NCI-H82 treated with DMSO at 0.1 percent for 48 hours (cell line): ENCODE data around the gene ZNF366.
A peak's percentile ranks its signal among the peaks of the same experiment; 100 is the strongest.

Experiments
- DNase-seq: peaks from one replicate; lab custom pipeline; 2025; ENCODE audit not compliant: unreplicated experiment; lab: John Stamatoyannopoulos, UW

ZNF366 gene

DNA sequence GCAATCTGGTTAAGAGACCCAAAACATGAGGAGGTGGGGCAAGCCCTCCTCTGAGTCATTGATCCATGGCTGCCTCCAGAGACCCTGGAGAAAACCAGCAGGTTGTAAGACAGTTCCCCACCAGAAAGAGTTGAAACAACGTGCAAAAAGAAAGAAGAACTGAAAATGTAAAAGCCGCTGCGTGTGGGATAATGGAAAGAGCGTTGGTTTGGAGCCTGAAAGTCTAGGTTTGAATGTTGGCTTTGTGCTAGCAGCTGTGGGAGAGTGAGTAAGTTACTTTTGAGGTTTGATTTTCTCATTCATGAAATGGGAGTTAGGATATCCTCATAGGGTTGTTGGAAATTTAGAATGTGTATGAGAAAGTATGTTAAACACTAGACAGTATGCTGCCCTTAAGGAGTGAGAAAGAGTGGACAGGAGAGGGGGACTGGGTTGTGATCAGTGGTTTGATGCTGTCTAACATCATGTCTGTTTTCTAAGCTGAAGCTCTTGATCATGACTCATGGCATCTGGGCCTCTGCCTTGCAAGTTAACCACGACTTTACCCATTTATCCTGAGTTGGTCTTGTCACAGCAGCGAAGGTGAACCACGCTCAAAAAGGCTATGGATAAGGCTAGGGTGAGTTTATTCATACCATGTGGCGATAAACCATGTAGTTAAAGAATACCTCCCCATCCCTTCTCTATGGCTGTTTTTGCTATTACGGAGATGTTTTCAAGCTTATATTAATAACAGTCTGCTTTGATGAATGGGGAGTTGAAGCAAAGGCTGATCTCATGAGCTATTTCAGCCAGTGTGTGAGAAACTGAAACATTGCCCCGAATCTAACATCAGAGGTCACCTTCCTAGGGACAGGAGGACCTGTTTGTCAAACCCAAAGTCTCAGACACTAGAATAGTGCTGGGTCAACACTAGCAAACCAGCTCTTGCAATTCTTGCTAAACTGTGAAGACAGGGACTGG is 41.3 kb downstream of the ZNF366 start:
- DNase-seq = no peak

DNA sequence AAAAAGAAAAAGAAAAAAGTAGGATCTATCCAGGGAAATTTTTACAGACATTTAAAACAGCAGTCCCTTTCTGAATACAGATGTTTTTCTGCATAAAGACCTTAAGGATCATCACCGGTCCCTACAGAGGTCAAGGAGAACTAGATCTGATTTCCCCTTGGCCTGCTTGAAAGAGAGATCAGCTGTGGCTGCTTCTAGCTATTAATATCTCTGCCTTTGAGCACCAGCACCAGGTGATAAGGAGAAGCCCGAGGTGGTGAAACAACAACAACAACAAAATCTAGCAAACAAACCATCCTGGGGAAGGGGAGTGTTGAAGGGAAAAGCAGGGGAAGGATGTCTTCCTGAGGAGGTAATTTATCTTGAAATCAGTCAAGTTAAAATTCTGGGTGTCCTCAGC is 42.1 kb downstream of the ZNF366 start:
- no peak for DNase-seq

DNA sequence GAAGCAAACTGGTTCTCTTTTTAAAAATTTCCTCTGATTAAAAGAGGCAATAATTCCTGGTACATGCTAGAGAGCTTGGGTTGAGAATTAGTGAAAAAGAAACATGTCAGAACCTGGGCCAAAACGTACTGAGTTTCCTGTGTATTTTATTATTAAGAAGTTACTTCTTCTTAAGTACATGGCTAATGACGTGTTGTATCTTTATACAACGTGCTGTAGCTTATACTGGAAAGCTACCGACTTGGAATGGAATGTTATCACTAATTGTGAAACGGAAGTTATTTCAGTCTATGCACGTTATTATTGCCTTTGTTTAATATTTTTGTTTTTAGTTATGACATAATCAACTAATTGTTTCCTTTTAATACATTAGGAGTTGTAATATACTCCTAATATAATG is 43.1 kb downstream of the ZNF366 start:
- DNase-seq = no peak

DNA sequence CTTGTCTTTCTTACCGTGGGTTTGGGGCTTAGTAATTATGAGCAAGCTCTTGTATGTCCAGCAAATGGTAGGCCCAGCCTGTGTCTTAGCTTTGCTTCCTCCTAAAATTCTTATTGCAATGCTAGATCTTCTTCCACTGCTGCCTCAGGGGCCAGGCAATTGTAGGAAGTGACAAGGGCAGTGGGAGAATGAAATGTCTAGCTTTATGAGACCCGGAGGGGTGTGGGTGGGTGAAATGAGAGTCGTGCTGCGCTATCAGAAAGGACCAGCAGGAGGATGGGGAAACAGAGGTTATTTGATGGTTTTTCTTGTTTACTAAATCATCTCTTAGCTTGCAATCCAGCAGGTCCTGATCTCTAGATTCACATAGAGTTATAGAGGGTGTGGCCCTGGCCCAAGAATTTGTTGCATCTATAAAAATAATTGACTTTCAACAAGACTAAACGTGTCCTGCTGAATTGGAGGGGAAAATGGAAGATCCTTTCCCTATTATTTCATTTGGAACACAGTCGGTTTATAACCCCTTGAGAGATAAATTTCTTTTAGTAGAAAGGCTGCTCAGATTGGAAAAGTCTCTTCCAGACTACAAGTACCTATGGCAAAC is 43.7 kb downstream of the ZNF366 start:
- DNase-seq = no peak

DNA sequence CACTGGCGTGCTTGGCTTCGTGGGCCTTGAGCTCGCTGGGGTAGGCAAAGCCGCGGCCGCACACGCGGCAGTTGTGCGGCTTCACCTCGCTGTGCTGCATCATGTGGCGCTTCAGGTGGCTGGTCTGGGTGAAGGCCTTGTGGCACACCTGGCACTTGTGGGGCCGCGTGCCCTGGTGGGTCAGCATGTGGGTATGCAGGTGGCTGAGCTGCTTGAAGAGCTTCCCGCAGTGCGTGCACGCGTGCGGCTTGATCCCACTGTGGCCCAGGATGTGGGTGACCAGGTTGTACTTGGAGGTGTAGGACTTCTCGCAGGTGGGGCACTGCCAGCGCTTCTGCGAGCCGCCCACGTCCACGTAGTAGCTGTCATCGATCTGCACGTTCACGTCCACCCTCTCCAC is 46.8 kb downstream of the ZNF366 start:
- DNase-seq = no peak

DNA sequence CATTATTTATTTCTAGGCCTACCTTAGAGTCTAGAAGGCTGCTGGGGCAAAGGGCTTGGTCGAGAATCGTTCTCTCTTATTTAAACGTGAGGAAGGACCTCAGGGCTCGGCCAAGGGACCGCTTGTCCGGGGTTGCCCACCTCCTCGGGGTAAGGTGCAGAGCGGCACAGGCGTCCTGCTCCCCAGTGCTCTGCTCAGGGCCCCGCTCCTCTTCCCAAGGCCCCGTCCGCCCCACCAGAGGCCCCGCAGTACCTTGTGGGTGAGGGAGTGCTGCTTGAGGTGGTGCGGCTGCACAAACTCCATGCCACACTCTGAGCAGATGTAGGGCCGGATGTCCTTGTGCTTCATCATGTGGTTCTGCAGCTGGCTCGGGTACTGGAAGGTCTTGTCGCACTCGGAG is 47.3 kb downstream of the ZNF366 start:
- DNase-seq = no peak

DNA sequence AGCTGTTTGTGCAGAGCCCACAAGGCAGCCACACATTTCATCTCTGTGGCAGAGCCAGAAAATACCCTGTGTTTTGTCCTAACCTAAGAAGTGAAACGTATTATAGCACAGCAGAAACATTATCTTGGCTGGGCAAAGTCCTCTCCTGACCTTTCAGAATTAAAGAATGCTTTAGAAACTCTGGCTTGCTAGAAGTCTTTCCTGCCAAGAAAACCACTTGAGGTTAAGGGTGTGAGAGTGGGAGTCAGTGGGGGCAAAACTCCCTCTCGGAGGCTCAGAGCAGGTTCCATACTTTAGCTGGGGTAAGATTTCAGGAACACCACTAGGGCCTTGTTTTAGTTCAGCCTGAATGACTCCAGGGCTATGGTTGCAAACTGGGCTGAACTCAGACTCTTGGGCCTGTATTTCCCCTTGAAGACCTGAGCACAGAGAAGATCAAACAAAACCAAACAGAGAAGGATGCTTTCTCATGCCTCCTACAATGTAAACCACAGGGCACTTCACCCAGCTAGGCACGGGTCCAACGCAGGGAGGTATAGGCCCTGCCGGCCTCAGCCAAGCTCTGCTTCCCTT is 48.0 kb downstream of the ZNF366 start:
- no peak for DNase-seq

DNA sequence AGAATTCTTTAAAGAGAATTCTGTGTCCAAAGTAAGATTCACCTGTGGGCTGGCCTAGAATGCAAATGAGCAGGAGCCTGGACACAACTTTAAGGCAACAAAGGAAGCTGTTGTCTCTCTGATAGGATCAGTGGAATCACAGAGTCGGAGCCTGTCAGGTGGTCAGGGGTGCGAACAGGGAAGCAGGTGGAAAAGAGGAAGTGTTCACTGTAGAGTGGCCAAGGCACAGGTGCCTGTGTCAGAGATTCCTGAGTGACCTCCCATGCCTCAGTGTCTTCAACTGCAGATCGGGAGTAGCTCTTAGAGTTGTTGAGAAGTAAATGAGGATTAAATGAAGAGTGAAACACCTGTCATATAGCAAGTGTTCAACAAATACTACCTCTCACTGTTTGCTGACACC is 48.8 kb downstream of the ZNF366 start:
- DNase-seq = no peak

DNA sequence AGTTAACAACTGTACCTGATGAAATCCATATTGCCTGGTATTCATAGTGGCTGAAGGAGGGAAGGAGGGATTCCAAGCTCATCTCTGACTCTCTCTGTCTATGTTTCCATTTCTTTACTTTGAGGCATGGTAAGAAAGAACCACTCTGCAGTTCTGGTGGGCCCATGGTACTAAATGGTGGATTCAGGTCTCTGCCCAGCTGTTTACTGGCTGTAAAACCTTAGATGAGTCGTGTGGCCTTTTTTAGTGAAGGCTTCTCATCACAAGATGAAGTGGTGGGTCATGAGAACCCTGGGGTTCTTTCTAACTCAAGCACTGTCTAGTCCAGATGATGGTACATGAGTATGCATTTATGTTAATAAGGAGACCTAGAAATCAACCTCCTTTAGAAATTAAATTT is 49.7 kb downstream of the ZNF366 start:
- DNase-seq = no peak

DNA sequence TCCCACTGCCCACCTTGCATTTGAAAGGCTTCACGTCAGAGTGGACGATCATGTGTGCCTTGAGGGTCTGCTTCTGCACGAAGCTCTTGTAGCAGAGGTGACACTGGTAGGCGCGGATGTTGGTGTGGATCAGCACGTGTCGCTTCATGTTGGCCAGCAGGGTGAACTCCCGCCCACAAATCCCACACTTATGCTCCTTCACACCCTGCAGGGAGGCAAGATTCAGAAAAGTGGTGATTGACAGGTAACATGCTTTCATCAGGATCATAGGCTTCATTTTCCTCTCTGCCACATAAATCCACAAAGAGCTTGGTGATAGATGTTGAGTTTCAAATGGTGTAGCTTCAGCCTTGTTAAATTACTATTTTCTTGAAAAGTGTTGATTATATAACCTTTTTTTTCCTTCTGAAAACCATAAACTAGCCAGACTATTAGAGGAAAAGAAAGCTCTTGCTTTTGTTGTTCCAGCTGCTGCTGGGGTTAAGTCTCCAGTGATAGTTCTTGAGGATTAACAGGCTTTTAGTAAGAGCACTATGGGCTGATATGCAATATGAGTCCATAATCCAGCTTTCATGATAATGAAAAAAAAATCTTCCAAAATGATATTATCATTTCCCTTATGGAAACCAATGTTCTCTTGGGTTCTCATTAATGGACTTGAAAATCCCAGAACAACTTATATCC is 50.7 kb downstream of the ZNF366 start:
- DNase-seq = peak; percentile 9

DNA sequence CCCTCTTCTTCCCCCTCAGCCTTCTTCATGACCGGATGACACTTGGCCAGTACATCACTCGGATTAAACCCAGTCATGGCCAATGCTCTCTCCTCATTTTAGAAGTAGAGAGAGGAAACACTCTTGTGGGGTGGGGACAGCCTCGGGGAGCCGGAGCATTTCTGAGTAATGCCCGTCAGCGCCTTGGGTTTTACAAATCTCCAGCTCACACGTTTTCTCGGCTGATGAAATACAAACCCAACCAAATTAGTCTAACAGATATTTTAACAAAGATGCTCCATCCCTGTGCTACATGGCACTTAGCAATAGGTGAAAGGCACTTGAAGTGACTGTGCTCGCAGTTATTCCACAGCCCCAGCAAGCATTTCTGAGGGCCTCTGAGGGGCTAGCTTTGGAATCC is 51.7 kb downstream of the ZNF366 start:
- DNase-seq = no peak

DNA sequence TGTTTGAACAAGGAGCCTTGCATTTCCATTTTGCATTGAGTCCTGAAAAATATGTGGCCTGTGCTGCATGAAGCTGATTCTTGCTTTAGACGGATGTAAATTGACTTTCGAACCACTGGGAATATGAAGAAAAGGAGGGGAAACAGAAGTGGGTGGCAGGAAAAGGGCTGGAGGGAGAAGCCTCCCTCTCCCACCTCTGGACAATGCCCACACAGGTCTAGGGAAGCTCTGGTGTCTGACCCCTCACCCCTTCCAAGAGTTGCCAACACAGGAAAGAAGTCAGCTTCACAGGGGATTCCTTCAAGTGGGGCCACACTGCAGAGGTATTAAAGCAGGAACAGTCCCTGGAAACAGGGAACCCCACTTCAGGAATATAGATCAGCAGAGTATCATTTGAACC is 52.2 kb downstream of the ZNF366 start:
- DNase-seq = no peak

DNA sequence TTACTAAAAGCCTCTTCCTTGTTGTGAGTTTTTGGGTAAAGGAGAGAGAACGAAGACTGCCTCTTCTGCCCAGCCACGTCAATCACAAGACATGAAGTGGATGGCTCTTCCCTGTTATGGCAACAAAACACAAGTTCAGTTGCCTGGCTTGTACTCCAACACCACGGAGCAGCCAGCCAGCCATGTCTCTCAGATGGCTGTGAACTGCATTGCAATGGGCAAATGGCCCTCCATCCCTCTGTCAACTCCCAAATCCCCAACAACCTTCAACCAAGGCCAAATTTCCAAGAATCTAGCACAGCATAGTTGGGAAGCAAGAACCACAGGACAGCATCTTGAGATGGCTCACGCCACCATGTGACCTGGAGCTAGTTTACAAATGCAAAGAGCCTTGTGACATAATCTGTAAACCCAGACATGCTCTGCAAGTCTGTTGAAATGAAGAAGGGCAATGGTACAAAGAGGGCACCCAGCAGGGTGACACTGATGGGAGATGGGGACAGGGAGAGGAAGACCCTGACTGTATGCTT is 53.9 kb downstream of the ZNF366 start:
- DNase-seq = no peak

DNA sequence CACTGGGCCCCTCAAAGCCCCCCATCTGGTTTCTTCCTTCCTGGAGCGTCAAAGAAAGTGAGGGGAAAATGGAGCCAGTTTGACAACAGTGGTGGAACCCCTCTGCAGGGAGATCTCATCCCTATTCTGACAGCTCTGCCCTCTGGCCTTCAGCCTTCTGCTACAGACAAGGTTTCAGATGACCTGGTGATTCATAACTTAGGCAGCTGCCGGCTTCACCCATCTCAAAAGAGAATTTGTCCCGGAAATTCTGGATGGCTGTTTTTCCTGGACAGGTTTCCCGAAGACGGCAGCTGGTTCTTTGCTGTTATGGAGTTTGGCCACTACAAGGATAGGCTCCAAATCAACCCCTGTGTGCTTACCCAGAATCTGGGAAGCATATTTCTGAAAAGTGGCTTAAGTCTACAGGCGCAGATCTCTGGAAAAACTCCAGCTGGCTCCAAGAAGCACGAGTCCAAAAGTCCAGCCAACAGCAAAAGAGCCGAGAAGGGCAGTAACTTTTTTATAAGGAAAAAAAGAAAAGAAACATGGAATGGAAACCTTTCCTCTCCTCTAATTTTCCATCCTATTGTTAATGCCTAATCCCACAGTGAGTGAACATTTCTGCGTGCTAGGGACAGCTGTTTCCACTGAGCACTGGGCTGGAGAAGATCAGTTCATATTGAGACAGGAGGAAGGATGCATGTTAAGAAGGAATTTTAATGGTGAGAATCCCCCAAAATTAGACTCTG is 54.5 kb downstream of the ZNF366 start:
- DNase-seq = no peak

DNA sequence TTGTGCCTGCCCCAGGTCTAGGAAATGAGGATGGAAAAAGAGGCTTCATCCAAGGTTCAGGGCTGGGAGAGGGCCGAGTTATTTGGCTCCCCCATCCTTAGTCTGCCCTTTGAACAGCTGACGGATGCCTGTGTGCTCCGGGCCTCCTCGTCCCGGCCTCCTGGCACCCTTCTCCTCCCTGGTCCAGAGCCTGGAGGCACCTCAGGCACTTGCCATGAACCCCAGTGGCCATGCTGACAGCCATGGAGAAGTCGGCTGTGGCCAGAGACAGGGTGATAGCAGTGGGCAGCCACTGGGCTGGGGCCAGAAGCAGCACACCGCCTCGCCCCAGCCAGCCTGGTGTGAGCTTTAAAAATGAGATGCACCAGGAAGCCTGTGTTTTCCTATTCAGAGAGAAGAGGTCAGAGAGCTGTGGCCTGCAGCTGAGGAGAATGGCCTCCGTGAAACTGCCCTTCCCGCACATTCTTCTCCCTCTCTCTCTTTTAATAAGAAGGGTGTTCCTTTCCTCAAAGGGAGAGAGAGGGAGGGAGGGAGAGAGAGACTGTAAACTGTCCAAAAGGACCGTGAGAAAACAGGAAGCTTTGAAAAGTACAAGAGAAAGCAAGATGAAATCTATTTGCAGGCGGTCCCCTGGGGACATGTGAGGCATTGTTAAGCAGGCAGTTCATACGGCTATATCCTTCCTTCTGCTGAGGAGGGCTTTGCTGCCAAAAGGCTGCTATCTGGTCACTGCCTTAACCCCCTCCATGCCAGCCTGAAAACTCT is 55.3 kb downstream of the ZNF366 start:
- no peak for DNase-seq

DNA sequence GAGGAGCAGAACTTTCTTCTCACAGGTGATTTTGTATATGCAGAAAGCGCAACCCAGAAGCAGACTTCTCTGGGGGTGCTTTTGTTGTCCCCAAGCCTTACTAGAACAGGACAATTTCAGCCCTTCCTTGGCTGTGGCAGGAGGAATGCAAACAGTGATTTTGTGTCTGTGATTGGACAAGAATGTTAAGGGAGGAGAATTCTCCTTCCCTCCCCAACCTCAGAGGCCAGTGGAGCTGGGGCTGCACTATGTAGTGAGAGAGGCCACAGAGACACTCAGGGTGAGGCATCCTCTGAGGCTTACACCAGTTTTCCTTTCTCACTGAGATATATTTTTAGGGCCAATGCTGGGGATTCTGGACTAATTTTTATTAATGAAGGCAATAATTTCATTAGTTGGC is 58.8 kb downstream of the ZNF366 start:
- no peak for DNase-seq

DNA sequence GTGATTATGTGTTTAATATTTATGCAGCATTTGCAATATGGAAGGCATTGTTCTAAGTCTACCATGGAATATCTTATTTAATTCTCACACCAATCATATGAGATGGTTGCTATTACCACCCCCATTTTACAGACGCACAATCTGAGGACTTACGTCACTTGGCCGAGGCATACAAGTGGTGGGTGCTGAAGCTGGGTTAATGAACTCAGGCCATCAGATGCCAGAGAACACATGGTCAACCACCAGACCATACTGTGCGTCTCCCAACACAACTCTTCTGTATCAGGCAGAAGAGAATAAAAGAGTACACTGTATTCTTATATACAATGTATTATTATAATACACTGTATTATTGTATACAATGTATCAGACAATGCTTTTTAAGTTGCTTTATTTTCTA is 59.5 kb downstream of the ZNF366 start:
- DNase-seq = no peak

DNA sequence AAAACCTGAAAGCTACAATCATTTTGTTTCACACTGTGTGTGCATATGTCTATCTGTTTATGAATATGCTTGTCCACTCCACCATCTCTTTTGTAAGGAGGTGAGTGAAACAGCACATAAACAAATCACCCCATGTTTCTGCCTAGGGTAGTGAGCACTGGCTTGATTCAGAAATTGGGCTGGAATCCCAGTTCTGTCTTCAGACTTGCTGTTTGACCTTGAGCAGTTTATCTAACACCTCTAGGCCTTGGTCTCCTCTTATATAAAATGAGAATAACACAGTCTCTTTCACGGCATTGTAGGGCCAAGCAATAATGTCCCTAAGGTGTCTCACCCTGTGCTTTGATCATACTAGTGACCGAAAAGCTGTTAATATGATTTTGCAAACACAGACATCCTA is 61.2 kb downstream of the ZNF366 start:
- DNase-seq = no peak

DNA sequence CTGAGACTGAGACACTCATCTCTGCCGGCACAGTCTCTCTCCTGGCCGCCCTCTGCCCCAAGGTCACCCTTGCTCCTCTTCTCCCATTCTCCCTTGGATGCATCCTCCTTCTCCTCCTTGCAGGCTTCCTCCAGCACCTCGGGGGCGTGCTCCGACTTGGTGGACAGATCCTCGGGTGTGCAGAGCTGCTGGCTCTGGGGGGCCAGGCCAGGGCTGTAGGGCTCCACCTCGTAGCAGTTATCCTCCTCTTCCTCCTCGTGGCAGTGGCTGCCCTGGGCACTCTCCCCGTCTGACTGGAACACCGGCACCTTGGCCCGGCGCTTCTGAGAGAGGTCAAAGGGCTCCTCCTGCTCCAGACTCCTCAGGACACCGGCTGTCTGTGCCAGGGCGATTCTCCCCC is 63.3 kb downstream of the ZNF366 start:
- DNase-seq = no peak
